A549 treated with CORT108297 at 1 μM for 4 hours (cell line): ENCODE data around the gene IAH1. TPM values are rescaled to one million over a fixed set of nuclear protein-coding genes. Genes with fewer than 3 reads are reported as not detected.

Source experiments
- total RNA-seq: library from RNA; stranded (reverse); fragments of 200-300 nt; extraction: Qiagen RNA extraction; gene quantifications from 5 replicates; pipeline ENCODE4 v1.2.3, GENCODE V29; 2022

IAH1 gene
- 84.1 to 104 TPM (median 97.2 TPM) in 5 replicates for total RNA-seq

GRCh38 chr2:9474361-9475057, at the start of gene IAH1:
TSS of gene IAH1 (plus strand) at chr2:9474551. CDS start at chr2:9474567, 16 bp downstream.

Other genes starting within 250 kb of the IAH1 start
- 153 to 184 TPM (median 172 TPM) in 5 replicates for gene ITGB1BP1, start 51.0 kb upstream of the IAH1 start, total RNA-seq
- gene CPSF3, start 50.9 kb upstream of the IAH1 start, total RNA-seq, result 48.6 to 63.3 TPM (median 49.6 TPM) in 5 replicates
- 24.1 to 33.3 TPM (median 28.1 TPM) in 5 replicates for gene ADAM17, start 81.3 kb downstream of the IAH1 start, total RNA-seq
- gene YWHAQ, start 156.4 kb downstream of the IAH1 start, total RNA-seq, result 651 to 716 TPM (median 695 TPM) in 5 replicates